HepG2 (cell line): ENCODE measurements around the gene GJC2. TPM values are rescaled to one million over a fixed set of nuclear protein-coding genes. Genes with fewer than 3 reads are reported as not detected.
A peak's percentile ranks its signal among the peaks of the same experiment; 100 is the strongest.

ENCODE experiments used
- ATAC-seq: fragments of 200-7000 bp; cut with Tn5 transposase; 3 replicates; pipeline ENCODE4 v1.9.1; 2020; ENCODE audit warnings: mild to moderate bottlenecking, moderate library complexity
- BruUV-seq: library from RNA; stranded (reverse); fragments of 400-500 nt; replicated peaks from 2 replicates; lab custom pipeline; 2021; lab: Mats Ljungman, UMichigan
- CTCF ChIA-PET: fragments of 300-600 bp; formaldehyde crosslinking; extraction: SDS; loops from one replicate; lab custom pipeline; 2021; ENCODE audit warnings: low total read pairs, inconsistent platforms, low intra/inter-chr PET ratio; lab: Yijun Ruan, JAX
- POLR2A ChIA-PET: fragments of 350-600 bp; sonication (Branson Sonifier 250); formaldehyde crosslinking; loops from one replicate; lab custom pipeline; 2020; ENCODE audit warnings: antibody characterized with exemption, inconsistent platforms; lab: Yijun Ruan, JAX
- DNase-seq: peaks from one replicate; pipeline ENCODE4 v3.0.0-alpha.2; 2015; ENCODE audit warnings: low spot score
- FAIRE-seq: peaks from 3 replicates; lab custom pipeline; 2011; peaks lifted over from hg19 to GRCh38; lab: Jason Lieb, UNC
- H2AFZ ChIP-seq: one replicate; pipeline ENCODE4 v1.6.1; 2011; ENCODE audit warnings: low read length, inconsistent platforms
- H3K27ac ChIP-seq: fragments of 300-600 bp; 3 replicates; pipeline ENCODE4 v1.8.0; 2011; ENCODE audit warnings: mixed run types, mild to moderate bottlenecking, mixed read lengths, low read length, inconsistent platforms; ENCODE audit not compliant: insufficient read depth; ENCODE audit errors: extremely low read length
- H3K27me3 ChIP-seq, 2 experiments: fragments of 200-600 bp in 1 of 2; 2 replicates in 1 of 2; 3 replicates in 1 of 2; pipeline versions ENCODE4 v1.6.0 to v1.8.0; 2011; ENCODE audit warnings: low read length in 2 of 2, mild to moderate bottlenecking in 2 of 2, moderate library complexity in 2 of 2, inconsistent platforms in 1 of 2; ENCODE audit not compliant: insufficient read depth in 2 of 2, control insufficient read depth in 1 of 2
- H3K36me3 ChIP-seq, 2 experiments: fragments of 200-600 bp in 1 of 2; replicated peaks in 1 of 2; 2 replicates in 1 of 2; 3 replicates in 1 of 2; pipeline versions ENCODE4 v1.5.1 to v1.8.0; 2011; ENCODE audit warnings: low read length in 2 of 2, inconsistent platforms in 1 of 2; ENCODE audit not compliant: insufficient read depth in 2 of 2, control insufficient read depth in 1 of 2
- H3K4me1 ChIP-seq: 2 replicates; pipeline ENCODE4 v1.5.1; 2012; ENCODE audit warnings: low read length, inconsistent platforms; ENCODE audit not compliant: insufficient read depth
- H3K4me2 ChIP-seq: 2 replicates; pipeline ENCODE4 v1.6.0; 2011; ENCODE audit warnings: low read depth, low read length, inconsistent platforms
- H3K4me3 ChIP-seq, 3 experiments: fragments of 200-600 bp in 1 of 3; sonication (generic), shearing (Covaris generic) in 1 of 3; replicated peaks in 1 of 3; 2 replicates each; pipeline ENCODE4 v1.5.1; 2011 to 2016; ENCODE audit warnings: low read length in 3 of 3, inconsistent platforms in 2 of 3, low read depth in 2 of 3, mild to moderate bottlenecking in 2 of 3, control low read depth in 1 of 3, mixed read lengths in 1 of 3; ENCODE audit not compliant: insufficient read depth in 1 of 3
- H3K79me2 ChIP-seq: one replicate; pipeline ENCODE4 v1.6.1; 2011; ENCODE audit warnings: low read length, inconsistent platforms; ENCODE audit not compliant: insufficient read depth
- H3K9ac ChIP-seq: 2 replicates; pipeline ENCODE4 v1.6.0; 2011; ENCODE audit warnings: mild to moderate bottlenecking, low read depth, low read length, inconsistent platforms; ENCODE audit not compliant: insufficient read depth
- H3K9me3 ChIP-seq: 2 replicates; pipeline ENCODE4 v1.5.1; 2012; ENCODE audit warnings: mild to moderate bottlenecking, low read length
- H4K20me1 ChIP-seq: 2 replicates; pipeline ENCODE4 v1.6.0; 2011; ENCODE audit warnings: inconsistent platforms, mild to moderate bottlenecking, low read length, moderate library complexity; ENCODE audit not compliant: insufficient read depth
- ELF4 ChIP-seq: sonication (generic); formaldehyde crosslinking; IDR thresholded peaks from 2 replicates; pipeline ENCODE4 v1.5.0; 2020; ENCODE audit warnings: missing genetic modification reagents, mild to moderate bottlenecking, moderate library complexity, borderline replicate concordance
- HIC2 ChIP-seq: sonication (generic); formaldehyde crosslinking; IDR thresholded peaks from 2 replicates; pipeline ENCODE4 v1.9.0; 2022; ENCODE audit warnings: low read depth, missing genetic modification reagents
- HMGXB4 ChIP-seq, 2 experiments: sonication (generic) in 1 of 2; formaldehyde crosslinking in 1 of 2; IDR thresholded peaks; 2 replicates each; pipeline versions ENCODE4 v1.4.0 to v1.6.1; 2018 to 2020; ENCODE audit warnings: missing genetic modification reagents in 2 of 2, borderline replicate concordance in 1 of 2, low read depth in 1 of 2, mild to moderate bottlenecking in 1 of 2, missing biosample characterization in 1 of 2
- HOXD1 ChIP-seq: sonication (generic); formaldehyde crosslinking; IDR thresholded peaks from 2 replicates; pipeline ENCODE4 v1.5.0; 2020; ENCODE audit warnings: missing genetic modification reagents
- KDM2A ChIP-seq: sonication (generic); formaldehyde crosslinking; IDR thresholded peaks from 2 replicates; pipeline ENCODE4 v1.4.0; 2020; ENCODE audit warnings: low read depth, missing genetic modification reagents, borderline replicate concordance
- KDM3A ChIP-seq: IDR thresholded peaks from 2 replicates; pipeline ENCODE4 v1.6.1; 2018; ENCODE audit warnings: low read depth, missing compliant biosample characterization
- KLF16 ChIP-seq, 2 experiments: sonication (generic) in 1 of 2; formaldehyde crosslinking in 1 of 2; IDR thresholded peaks; 2 replicates each; pipeline versions ENCODE4 v1.6.1 to v1.8.0; 2016 to 2023; ENCODE audit warnings: missing genetic modification reagents in 2 of 2, missing compliant biosample characterization in 1 of 2
- KMT2A ChIP-seq: sonication (generic); formaldehyde crosslinking; IDR thresholded peaks from 2 replicates; pipeline ENCODE4 v1.4.0; 2020; ENCODE audit warnings: missing genetic modification reagents
- MXI1 ChIP-seq: IDR thresholded peaks from 3 replicates; pipeline ENCODE4 v1.6.1; 2012; ENCODE audit warnings: low read depth, low read length, inconsistent platforms, borderline replicate concordance
- NFKB2 ChIP-seq: sonication (generic); formaldehyde crosslinking; IDR thresholded peaks from 2 replicates; pipeline ENCODE4 v1.4.0; 2020; ENCODE audit warnings: missing genetic modification reagents, borderline replicate concordance
- RBFOX2 ChIP-seq: fragments of 200-400 bp; formaldehyde crosslinking; IDR thresholded peaks from 2 replicates; pipeline ENCODE4 v1.6.1; 2017; ENCODE audit warnings: low read depth, mild to moderate bottlenecking, low read length
- SIN3A ChIP-seq: IDR thresholded peaks from 2 replicates; pipeline ENCODE4 v1.6.1; 2011; ENCODE audit warnings: low read depth, mild to moderate bottlenecking, control low read depth, low read length, borderline replicate concordance
- SMARCE1 ChIP-seq: fragments of 450-650 bp; IDR thresholded peaks from 2 replicates; pipeline ENCODE4 v1.6.1; 2017; ENCODE audit warnings: borderline replicate concordance
- TCF7L2 ChIP-seq: IDR thresholded peaks from 2 replicates; pipeline ENCODE4 v1.6.1; 2011; ENCODE audit warnings: mild to moderate bottlenecking, low read depth, low read length, moderate library complexity
- ZC3H13 ChIP-seq: sonication (generic); formaldehyde crosslinking; IDR thresholded peaks from 2 replicates; pipeline ENCODE4 v1.8.1; 2023; ENCODE audit warnings: mild to moderate bottlenecking, missing genetic modification reagents, moderate library complexity
- ZNF124 ChIP-seq: sonication (generic); formaldehyde crosslinking; IDR thresholded peaks from 2 replicates; pipeline ENCODE4 v1.4.0; 2020; ENCODE audit warnings: missing genetic modification reagents
- ZNF30 ChIP-seq: sonication (generic); formaldehyde crosslinking; IDR thresholded peaks from 2 replicates; pipeline ENCODE4 v1.5.0; 2020; ENCODE audit warnings: mild to moderate bottlenecking, missing genetic modification reagents
- ZNF333 ChIP-seq: sonication (generic); formaldehyde crosslinking; IDR thresholded peaks from 2 replicates; pipeline ENCODE4 v1.4.0; 2020; ENCODE audit warnings: mild to moderate bottlenecking, missing genetic modification reagents, borderline replicate concordance
- ZNF614 ChIP-seq: IDR thresholded peaks from 2 replicates; pipeline ENCODE4 v1.6.1; 2018; ENCODE audit warnings: missing biosample characterization, missing genetic modification reagents, inconsistent platforms, borderline replicate concordance
- WGBS: methylation state at CpG from one replicate; pipeline ENCODE4 v1.1.6; 2017; ENCODE audit warnings: low lambda C conversion rate; 5-methylcytosine and 5-hydroxymethylcytosine counted together
- in situ Hi-C: cut with HindIII; loops from 2 replicates; pipeline ENCODE4 v1.10.0; 2017; ENCODE audit warnings: low pct_unique_long_range_greater_than_20kb; ENCODE audit not compliant: extremely low pct_ligation_motif_present
- intact Hi-C: fragments of 100-400 bp; cut with micrococcal nuclease; formaldehyde crosslinking; loops from one replicate; pipeline ENCODE4 v1.10.0; 2022; ENCODE audit not compliant: unreplicated experiment
- polyA plus RNA-seq, 8 experiments: library from polyadenylated mRNA; depleted of rRNA in 3 of 8; stranded (reverse) in 7 of 8; unstranded in 1 of 8; fragments of >200 nt; fragmentation: Illumina TruSeq in 4 of 8; extraction: Trizol in 4 of 8; gene quantifications; 2 replicates each; pipeline versions ENCODE4 v1.2.1 to v1.2.3, GENCODE V29; 2011 to 2016; ENCODE audit warnings: low read depth in 4 of 8, missing spikeins in 1 of 8, mixed read lengths in 1 of 8; ENCODE audit not compliant: insufficient read depth in 1 of 8
- total RNA-seq, 5 experiments: library from RNA; depleted of rRNA; stranded (reverse); fragments of >200 nt; fragmentation: Illumina TruSeq; extraction: Trizol; gene quantifications; 2 replicates each; pipeline ENCODE4 v1.2.3, GENCODE V29; 2016; ENCODE audit warnings: low read depth in 1 of 5

Gene GJC2
- total and polyA plus RNA-seq, 2 of the 13 experiments (the other 11 are each of a cell fraction or from before 2014, with no cell fraction given) = 1.6 to 3.8 TPM

- TF ChIP-seq HIC2 (CRISPR knock-in tag) = no peak
Observed at GRCh38 chr1:228101614-228101993, 48.1 kb upstream of the GJC2 start (continued).

GRCh38 chr1:228101994-228102790, 47.5 kb upstream of the GJC2 start:
- ChIA-PET CTCF (no interaction called here), POLR2A (interaction anchor here (0.6 to 1.0 kb wide), 3 partner anchors 9 to 63 kb away, joined by 3 to 4 read pairs (median 3); partner anchors contain the start of gene IBA57)
- Histone ChIP-seq H3K4me3 (peak overlapping the region; percentile 82 to 93 (median 92)), H3K79me2 (peaks cover 25% of the 10 kb centered on the region), H3K36me3 (peaks cover 14 to 36% of the 10 kb centered on the region in 2 experiments; a peak in 4 of 5 replicates), H4K20me1 (peaks cover 35% of the 10 kb centered on the region), H3K4me1 (peaks cover 28% of the 10 kb centered on the region), H2AFZ (no peak overlapping the region), H3K27me3 (no peaks in the 10 kb centered on the region; a peak in 1 of 5 replicates), H3K27ac (peak overlapping the region; percentile 80), H3K9me3 (no peaks in the 10 kb centered on the region), H3K4me2 (peak overlapping the region; percentile 69), H3K9ac (peak overlapping the region; percentile 79)
- DNase-seq = no peak
- ATAC-seq = peak; percentile 72
- in situ Hi-C loops (no loop called here), intact Hi-C loops (no loop called here)
- WGBS = no CpG with 5 or more reads among the region's 73 CpGs
- FAIRE-seq = no peak
- BruUV-seq = no TSS peak
- TF ChIP-seq NFKB2 (CRISPR knock-in tag) = peak; percentile 18; the same call in 1 of the 2 replicates
- 0 out of 3 replicates have a peak, but pooled peaks have one; percentile 11 for TF ChIP-seq MXI1
- 0 out of 2 replicates have a peak, but pooled peaks have one; percentile 27 for TF ChIP-seq ZNF333
- peak; percentile 63; the same call in 1 of the 2 replicates for TF ChIP-seq SIN3A
- peak in 1 of 2 experiments; percentile 81; a peak in 2 of 4 replicates for TF ChIP-seq HMGXB4 (CRISPR knock-in tag; IDR thresholded peaks at IDR 0.05; ENCODE audit: borderline replicate concordance in 1 of 2, low read depth in 1 of 2)
- TF ChIP-seq ZNF124 (CRISPR knock-in tag) = no peak
- TF ChIP-seq ZC3H13 (CRISPR knock-in tag) = no peak
- TF ChIP-seq HOXD1 (CRISPR knock-in tag) = no peak
- TF ChIP-seq KMT2A = 0 out of 2 replicates have a peak, but pooled peaks have one; percentile 30
- TF ChIP-seq KDM3A (CRISPR knock-in tag) = 0 out of 2 replicates have a peak, but pooled peaks have one; percentile 10
- TF ChIP-seq SMARCE1 = no peak
- TF ChIP-seq KDM2A = peak; percentile 43; the same call in 1 of the 2 replicates
- TF ChIP-seq ELF4 = no peak
- 0 out of 4 replicates have a peak, but pooled peaks of 1 of the 2 experiments have one; percentile 8 for TF ChIP-seq KLF16 (CRISPR knock-in tag; IDR thresholded peaks at IDR 0.05)
- TF ChIP-seq ZNF30 (CRISPR knock-in tag) = no peak
- no peak for TF ChIP-seq ZNF614 (CRISPR knock-in tag)
- TF ChIP-seq RBFOX2 = 0 out of 2 replicates have a peak, but pooled peaks have one; percentile 42
- TF ChIP-seq TCF7L2 = no peak
